ENCODE results near the gene KBTBD7.

The KBTBD7 gene

DNA sequence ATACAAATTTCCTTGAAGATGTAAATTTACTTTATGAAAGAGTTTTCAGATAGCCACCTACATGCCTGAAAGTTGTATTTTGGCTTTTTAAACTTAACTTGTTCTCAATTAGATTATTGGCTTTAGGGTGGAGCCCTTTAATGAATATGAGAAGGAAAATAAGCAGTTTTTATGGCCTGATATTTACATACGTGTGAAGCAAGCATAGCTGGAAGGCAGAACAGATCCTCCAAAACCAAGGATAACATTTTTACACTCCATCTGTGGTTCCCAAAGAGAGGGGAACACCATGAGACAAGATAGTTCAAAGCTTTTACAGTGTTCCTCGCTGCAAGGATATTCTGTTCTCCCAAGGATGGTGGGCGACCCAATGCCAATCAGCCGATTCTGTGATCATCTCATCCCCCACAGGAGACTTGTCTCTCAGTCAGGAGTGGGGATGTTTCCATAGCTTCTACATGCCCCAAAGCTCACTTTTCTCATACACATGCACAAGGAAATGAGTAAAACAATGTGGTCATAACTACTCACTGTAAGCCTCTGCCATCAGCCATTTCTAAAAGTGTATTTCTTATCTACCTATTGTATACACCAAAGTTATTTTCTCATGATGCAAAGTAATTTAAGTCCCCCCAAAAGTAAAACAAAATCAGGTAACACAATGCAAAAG, 37.2 kb downstream of the KBTBD7 start:
- no peaks in the 10 kb centered on the region for H3K27me3 ChIP-seq (ENCODE audit: control insufficient read depth, insufficient read depth, low read length)
- no peak overlapping the region for H3K4me3 ChIP-seq (ENCODE audit: low read depth, low read length)
- peaks cover 3% of the 10 kb centered on the region; the same call in 1 of the 2 replicates for H3K9me3 ChIP-seq (ENCODE audit: control insufficient read depth, insufficient read depth, low read length)
- peaks cover 30% of the 10 kb centered on the region for H3K4me1 ChIP-seq (ENCODE audit: control insufficient read depth, insufficient read depth, low read length)
- no peaks in the 10 kb centered on the region for H3K36me3 ChIP-seq (ENCODE audit: control insufficient read depth, insufficient read depth, low read length)
- H3K27ac ChIP-seq (ENCODE audit: low read depth, low read length): no peak overlapping the region
- no peak overlapping the region for H3K9ac ChIP-seq (ENCODE audit: low read depth, low read length)

DNA sequence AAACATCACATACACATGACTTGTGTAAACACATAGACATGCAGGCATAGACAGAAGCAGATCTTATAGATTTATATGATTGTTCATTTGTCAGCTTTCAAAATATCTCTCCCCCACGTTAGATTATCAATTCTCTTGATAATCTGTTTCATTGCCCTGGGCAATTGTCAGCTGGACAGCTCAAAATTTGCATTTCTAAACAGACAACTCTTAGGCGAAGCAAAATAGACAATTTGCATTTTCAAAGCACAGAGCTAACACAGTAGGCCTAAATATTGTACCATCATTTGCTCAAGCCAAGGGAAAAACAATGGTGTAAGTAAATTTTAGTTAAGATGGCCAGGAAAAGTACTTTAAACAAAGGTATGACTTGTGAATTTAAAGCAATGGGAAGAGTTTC, 37.7 kb downstream of the KBTBD7 start:
- Histone ChIP-seq H3K27ac (ENCODE audit: low read depth, low read length) (no peak overlapping the region), H3K27me3 (ENCODE audit: control insufficient read depth, insufficient read depth, low read length) (no peaks in the 10 kb centered on the region), H3K36me3 (ENCODE audit: control insufficient read depth, insufficient read depth, low read length) (no peaks in the 10 kb centered on the region), H3K9ac (ENCODE audit: low read depth, low read length) (no peak overlapping the region), H3K4me3 (ENCODE audit: low read depth, low read length) (no peak overlapping the region), H3K4me1 (ENCODE audit: control insufficient read depth, insufficient read depth, low read length) (peaks cover 30% of the 10 kb centered on the region), H3K9me3 (ENCODE audit: control insufficient read depth, insufficient read depth, low read length) (peaks cover 8% of the 10 kb centered on the region; the same call in 1 of the 2 replicates)

DNA sequence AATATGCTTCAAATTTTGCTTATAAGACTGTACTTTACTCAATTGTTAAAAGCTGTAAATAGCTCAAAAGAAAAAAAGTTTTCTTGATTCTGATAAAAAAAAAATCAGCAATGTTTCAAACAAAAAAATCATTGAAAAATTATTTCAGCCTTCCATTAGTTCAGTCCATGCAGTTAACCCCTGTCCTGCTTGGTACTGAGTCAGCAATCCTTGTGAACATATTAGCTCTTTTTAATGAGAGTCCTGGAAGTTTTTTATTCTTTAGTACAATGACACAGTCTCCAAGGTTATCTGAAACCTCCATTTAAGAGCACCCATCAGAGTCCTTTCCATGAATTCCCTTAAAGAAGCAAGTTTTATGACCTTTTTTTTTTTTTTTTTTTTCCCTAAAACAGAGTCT, 40.3 kb downstream of the KBTBD7 start:
- H3K9ac ChIP-seq (ENCODE audit: low read depth, low read length): no peak overlapping the region
- peaks cover 26% of the 10 kb centered on the region for H3K9me3 ChIP-seq (ENCODE audit: control insufficient read depth, insufficient read depth, low read length)
- H3K4me1 ChIP-seq (ENCODE audit: control insufficient read depth, insufficient read depth, low read length): peaks cover 19% of the 10 kb centered on the region
- no peaks in the 10 kb centered on the region for H3K27me3 ChIP-seq (ENCODE audit: control insufficient read depth, insufficient read depth, low read length)
- no peak overlapping the region for H3K27ac ChIP-seq (ENCODE audit: low read depth, low read length)
- H3K4me3 ChIP-seq (ENCODE audit: low read depth, low read length): no peak overlapping the region
- H3K36me3 ChIP-seq (ENCODE audit: control insufficient read depth, insufficient read depth, low read length): no peaks in the 10 kb centered on the region

DNA sequence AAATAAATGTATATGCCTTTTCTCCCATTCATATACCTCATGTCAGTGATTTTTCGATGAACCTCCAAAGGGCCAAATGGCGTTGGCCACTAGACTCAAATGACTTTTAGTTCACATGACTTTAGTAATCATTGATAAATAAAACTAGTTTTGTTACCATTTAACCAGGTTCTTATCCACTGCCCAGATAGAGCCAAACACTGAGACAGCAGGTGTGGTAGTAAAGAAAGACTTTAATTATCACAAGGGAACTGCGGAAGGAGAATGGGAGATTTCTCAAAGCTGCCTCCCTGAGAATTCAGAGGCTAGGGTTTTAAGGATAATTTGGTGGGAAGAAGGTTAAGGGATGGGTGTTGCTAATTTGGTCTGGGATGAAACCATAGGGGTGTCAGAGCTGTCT, 42.4 kb downstream of the KBTBD7 start:
- Histone ChIP-seq H3K27ac (ENCODE audit: low read depth, low read length) (no peak overlapping the region), H3K36me3 (ENCODE audit: control insufficient read depth, insufficient read depth, low read length) (no peaks in the 10 kb centered on the region; the same call in 1 of the 2 replicates), H3K4me3 (ENCODE audit: low read depth, low read length) (no peak overlapping the region), H3K27me3 (ENCODE audit: control insufficient read depth, insufficient read depth, low read length) (no peaks in the 10 kb centered on the region), H3K9ac (ENCODE audit: low read depth, low read length) (no peak overlapping the region), H3K9me3 (ENCODE audit: control insufficient read depth, insufficient read depth, low read length) (peaks cover 46% of the 10 kb centered on the region), H3K4me1 (ENCODE audit: control insufficient read depth, insufficient read depth, low read length) (peaks cover 7% of the 10 kb centered on the region)

DNA sequence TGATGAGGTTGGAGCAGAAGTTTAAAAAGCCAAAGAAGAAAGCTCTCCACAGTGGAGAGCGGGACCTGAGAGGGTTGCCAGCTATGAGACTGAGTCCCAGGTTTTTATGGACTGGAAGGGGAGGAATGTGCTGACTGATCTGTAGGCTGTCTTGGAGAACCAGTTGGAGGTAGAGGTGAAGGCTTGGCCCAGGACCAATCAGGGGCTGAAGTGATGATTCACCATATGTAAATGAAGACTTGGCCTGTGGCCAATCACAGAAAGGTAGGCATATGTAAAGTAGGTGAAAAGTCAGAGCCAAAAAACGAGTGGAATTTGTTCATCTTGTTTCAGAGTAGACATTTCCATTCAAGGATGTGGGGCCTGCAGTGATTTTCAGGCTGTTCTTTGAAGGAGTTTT, 44.3 kb downstream of the KBTBD7 start:
- Histone ChIP-seq H3K4me3 (ENCODE audit: low read depth, low read length) (no peak overlapping the region), H3K9ac (ENCODE audit: low read depth, low read length) (no peak overlapping the region), H3K27ac (ENCODE audit: low read depth, low read length) (no peak overlapping the region), H3K4me1 (ENCODE audit: control insufficient read depth, insufficient read depth, low read length) (no peaks in the 10 kb centered on the region), H3K9me3 (ENCODE audit: control insufficient read depth, insufficient read depth, low read length) (peaks cover 46% of the 10 kb centered on the region), H3K27me3 (ENCODE audit: control insufficient read depth, insufficient read depth, low read length) (no peaks in the 10 kb centered on the region), H3K36me3 (ENCODE audit: control insufficient read depth, insufficient read depth, low read length) (no peaks in the 10 kb centered on the region; the same call in 1 of the 2 replicates)

DNA sequence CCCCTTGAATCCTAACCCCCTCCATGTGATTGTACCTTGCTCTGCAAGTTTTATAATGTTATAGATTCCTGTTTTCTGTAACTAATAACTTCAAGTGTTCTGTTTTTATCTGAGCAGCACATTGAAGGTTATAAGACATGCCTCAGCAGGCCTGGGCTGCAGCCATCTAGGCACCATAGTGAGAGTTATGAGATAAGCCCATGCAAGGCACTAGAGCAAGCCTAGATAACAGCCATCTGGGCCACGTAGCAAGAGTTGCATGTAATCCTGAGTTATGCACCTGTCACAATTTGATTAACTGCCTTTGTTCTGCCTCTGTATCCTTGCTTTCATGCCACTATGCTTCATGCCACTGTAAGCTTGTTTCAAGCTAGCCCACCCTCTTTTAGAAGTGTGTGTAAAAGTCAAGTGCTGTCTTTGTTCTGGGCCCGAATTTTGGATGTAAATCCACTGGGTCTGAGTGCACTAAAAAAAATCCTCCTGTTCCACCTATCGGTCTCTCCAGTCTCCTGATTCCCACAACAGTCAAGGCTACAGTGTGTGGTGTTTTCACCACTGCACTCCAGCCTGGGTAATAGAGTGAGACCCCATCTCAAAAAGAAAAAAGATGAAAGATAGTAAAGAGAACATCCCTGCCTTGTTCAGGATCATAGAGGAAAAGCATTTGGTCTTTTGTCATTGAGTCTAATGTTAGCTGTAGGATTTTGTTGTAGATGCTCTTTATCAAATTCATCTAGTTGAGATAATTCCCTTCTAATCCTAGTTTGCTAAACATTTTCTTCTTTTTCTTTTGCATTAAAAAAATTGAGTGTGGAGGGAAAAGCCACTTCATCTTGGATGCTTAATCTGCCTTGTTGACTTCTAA, 45.7 kb downstream of the KBTBD7 start:
- H3K9ac ChIP-seq (ENCODE audit: low read depth, low read length): no peak overlapping the region
- H3K9me3 ChIP-seq (ENCODE audit: control insufficient read depth, insufficient read depth, low read length): peaks cover 46% of the 10 kb centered on the region
- no peaks in the 10 kb centered on the region for H3K4me1 ChIP-seq (ENCODE audit: control insufficient read depth, insufficient read depth, low read length)
- no peaks in the 10 kb centered on the region; the same call in 1 of the 2 replicates for H3K36me3 ChIP-seq (ENCODE audit: control insufficient read depth, insufficient read depth, low read length)
- no peaks in the 10 kb centered on the region for H3K27me3 ChIP-seq (ENCODE audit: control insufficient read depth, insufficient read depth, low read length)
- no peak overlapping the region for H3K4me3 ChIP-seq (ENCODE audit: low read depth, low read length)
- no peak overlapping the region for H3K27ac ChIP-seq (ENCODE audit: low read depth, low read length)

DNA sequence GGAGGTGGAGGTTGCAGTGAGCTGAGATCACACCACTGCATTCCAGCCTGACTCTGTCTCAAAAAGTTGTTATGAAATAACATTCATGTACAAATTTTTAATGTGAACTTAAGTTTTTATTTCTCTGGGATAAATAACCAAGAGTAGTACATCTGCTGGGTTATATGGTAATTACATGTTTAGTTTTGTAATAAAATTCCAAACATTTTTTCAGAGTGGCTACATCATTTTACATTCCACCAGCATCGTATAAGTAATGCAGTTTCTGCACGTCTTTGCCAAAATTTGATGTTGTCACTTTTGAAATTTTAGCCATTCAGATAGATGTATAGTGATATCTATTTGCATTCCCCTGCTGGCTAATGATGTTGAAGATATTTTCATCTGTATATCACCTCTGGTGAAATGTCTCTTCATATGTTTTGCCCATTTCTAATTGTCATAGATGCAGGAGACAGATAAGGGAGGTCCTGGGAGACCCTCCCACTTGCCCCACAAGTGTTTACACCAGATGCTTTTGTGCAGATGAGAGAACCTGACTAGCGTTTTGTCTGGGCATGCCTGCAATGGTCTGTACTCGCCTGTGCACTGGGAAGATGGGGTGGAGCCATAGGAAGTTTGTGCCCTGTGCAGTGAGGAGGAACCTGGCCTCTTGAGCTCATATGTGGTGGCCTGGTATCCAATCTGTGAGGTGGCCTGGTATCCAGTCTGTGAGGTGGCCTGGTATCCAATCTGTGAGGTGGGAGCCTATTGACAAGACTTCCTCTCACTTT, 49.0 kb downstream of the KBTBD7 start:
- Histone ChIP-seq H3K4me1 (ENCODE audit: control insufficient read depth, insufficient read depth, low read length) (no peaks in the 10 kb centered on the region), H3K36me3 (ENCODE audit: control insufficient read depth, insufficient read depth, low read length) (no peaks in the 10 kb centered on the region; the same call in 1 of the 2 replicates), H3K9me3 (ENCODE audit: control insufficient read depth, insufficient read depth, low read length) (peaks cover 33% of the 10 kb centered on the region), H3K27me3 (ENCODE audit: control insufficient read depth, insufficient read depth, low read length) (no peaks in the 10 kb centered on the region), H3K27ac (ENCODE audit: low read depth, low read length) (no peak overlapping the region), H3K9ac (ENCODE audit: low read depth, low read length) (no peak overlapping the region), H3K4me3 (ENCODE audit: low read depth, low read length) (no peak overlapping the region)

DNA sequence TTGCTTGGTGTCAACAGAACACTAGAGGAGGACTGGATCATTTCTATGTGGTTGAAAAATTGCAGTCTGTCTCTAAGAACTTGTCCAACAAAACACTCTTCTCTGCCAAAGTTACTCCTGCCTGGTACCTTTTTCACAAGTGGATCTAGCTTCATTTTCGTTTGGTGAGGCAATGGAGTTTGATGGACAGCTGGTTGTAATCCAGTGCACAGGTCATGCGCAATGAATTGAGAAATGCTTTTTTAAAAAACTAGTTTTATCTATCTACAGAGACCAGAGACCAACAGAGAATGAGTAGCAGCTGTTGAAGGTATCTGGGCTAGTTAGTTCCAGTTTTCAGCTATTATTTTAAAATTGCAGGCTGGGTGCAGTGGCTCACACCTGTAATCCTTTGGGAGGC, 49.8 kb downstream of the KBTBD7 start:
- Histone ChIP-seq H3K9me3 (ENCODE audit: control insufficient read depth, insufficient read depth, low read length) (peaks cover 25% of the 10 kb centered on the region), H3K9ac (ENCODE audit: low read depth, low read length) (no peak overlapping the region), H3K4me3 (ENCODE audit: low read depth, low read length) (no peak overlapping the region), H3K27ac (ENCODE audit: low read depth, low read length) (no peak overlapping the region), H3K4me1 (ENCODE audit: control insufficient read depth, insufficient read depth, low read length) (no peaks in the 10 kb centered on the region), H3K36me3 (ENCODE audit: control insufficient read depth, insufficient read depth, low read length) (no peaks in the 10 kb centered on the region; the same call in 1 of the 2 replicates), H3K27me3 (ENCODE audit: control insufficient read depth, insufficient read depth, low read length) (no peaks in the 10 kb centered on the region)
